Measurements from ENCODE around the gene LHFPL2. TPM values are rescaled to one million over a fixed set of nuclear protein-coding genes. Genes with fewer than 3 reads are reported as not detected.

The LHFPL2 gene
- total RNA-seq, 2 donors from 2014 or later = 30.1 to 72.6 TPM

GRCh38 chr5:78566747-78567425 lies 81.7 kb downstream of the LHFPL2 start:
- no peaks in the 10 kb centered on the region for H3K27me3 ChIP-seq (replicated peaks; ENCODE audit: insufficient read depth)
- no peak for TF ChIP-seq CTCF (IDR thresholded peaks at IDR 0.05)
- no peaks in the 10 kb centered on the region for H3K9me3 ChIP-seq
- no peaks in the 10 kb centered on the region for H3K36me3 ChIP-seq
- H3K4me3 ChIP-seq = no peak overlapping the region
- ATAC-seq (ENCODE audit: insufficient number of reproducible peaks, low FRiP score, low read depth) = peak; percentile 58
- peaks cover 34 to 48% of the 10 kb centered on the region in 2 donors for H3K4me1 ChIP-seq (ENCODE audit: control insufficient read depth in 1 of 2, low read depth in 2 of 2)
- DNase-seq (ENCODE audit: low spot score) = no peak
- H3K27ac ChIP-seq = peak overlapping the region; percentile 58 to 62

- no peak for ATAC-seq (ENCODE audit: insufficient number of reproducible peaks, low FRiP score, low read depth)
- no peak overlapping the region for H3K27ac ChIP-seq
- no peak overlapping the region for H3K4me3 ChIP-seq
- H3K9me3 ChIP-seq = no peaks in the 10 kb centered on the region
- H3K27me3 ChIP-seq (replicated peaks; ENCODE audit: insufficient read depth) = no peaks in the 10 kb centered on the region
- H3K36me3 ChIP-seq = no peaks in the 10 kb centered on the region
- no peak for TF ChIP-seq CTCF (IDR thresholded peaks at IDR 0.05)
- no peak for DNase-seq (ENCODE audit: low spot score)
- H3K4me1 ChIP-seq (ENCODE audit: control insufficient read depth in 1 of 2, low read depth in 2 of 2) = peaks cover 34 to 48% of the 10 kb centered on the region in 2 donors
These were observed 83.2 kb downstream of the LHFPL2 start for GRCh38 chr5:78565395-78565794.

GRCh38 chr5:78563621-78564020 lies 85.0 kb downstream of the LHFPL2 start:
- no peak for TF ChIP-seq CTCF (IDR thresholded peaks at IDR 0.05)
- no peak for ATAC-seq (ENCODE audit: insufficient number of reproducible peaks, low FRiP score, low read depth)
- peaks cover 27 to 31% of the 10 kb centered on the region in 2 donors for H3K4me1 ChIP-seq (ENCODE audit: control insufficient read depth in 1 of 2, low read depth in 2 of 2)
- DNase-seq (ENCODE audit: low spot score) = no peak
- H3K36me3 ChIP-seq = no peaks in the 10 kb centered on the region
- H3K27ac ChIP-seq = no peak overlapping the region
- no peak overlapping the region for H3K4me3 ChIP-seq
- H3K9me3 ChIP-seq = no peaks in the 10 kb centered on the region
- H3K27me3 ChIP-seq (replicated peaks; ENCODE audit: insufficient read depth) = no peaks in the 10 kb centered on the region

- no peak overlapping the region for H3K27ac ChIP-seq
- no peaks in the 10 kb centered on the region for H3K27me3 ChIP-seq (replicated peaks; ENCODE audit: insufficient read depth)
- H3K4me3 ChIP-seq = no peak overlapping the region
- no peak for ATAC-seq (ENCODE audit: insufficient number of reproducible peaks, low FRiP score, low read depth)
- TF ChIP-seq CTCF (IDR thresholded peaks at IDR 0.05) = no peak
- no peaks in the 10 kb centered on the region for H3K9me3 ChIP-seq
- DNase-seq (ENCODE audit: low spot score) = no peak
- no peaks in the 10 kb centered on the region for H3K36me3 ChIP-seq
- peaks cover 19 to 24% of the 10 kb centered on the region in 2 donors for H3K4me1 ChIP-seq (ENCODE audit: control insufficient read depth in 1 of 2, low read depth in 2 of 2)
These were observed 85.8 kb downstream of the LHFPL2 start for GRCh38 chr5:78562714-78563330.

- H3K27me3 ChIP-seq (replicated peaks; ENCODE audit: insufficient read depth) = no peaks in the 10 kb centered on the region
- no peak for DNase-seq (ENCODE audit: low spot score)
- H3K4me3 ChIP-seq = no peak overlapping the region
- no peak for ATAC-seq (ENCODE audit: insufficient number of reproducible peaks, low FRiP score, low read depth)
- no peaks in the 10 kb centered on the region for H3K9me3 ChIP-seq
- peaks cover 11 to 22% of the 10 kb centered on the region in 2 donors for H3K4me1 ChIP-seq (ENCODE audit: control insufficient read depth in 1 of 2, low read depth in 2 of 2)
- no peak overlapping the region for H3K27ac ChIP-seq
- no peak for TF ChIP-seq CTCF (IDR thresholded peaks at IDR 0.05)
- no peaks in the 10 kb centered on the region for H3K36me3 ChIP-seq
These were observed 86.6 kb downstream of the LHFPL2 start for GRCh38 chr5:78562001-78562400.
